IgD-negative memory B cell (primary cell): Measurements from ENCODE around the gene B3GALT5. TPM values are rescaled to one million over a fixed set of nuclear protein-coding genes. Genes with fewer than 3 reads are reported as not detected.
A peak's percentile ranks its signal among the peaks of the same experiment; 100 is the strongest.

Experiments
- H3K27ac Mint-ChIP-seq, 3 donors: one replicate each; pipeline ENCODE4 v1.8.0; 2020 to 2022; ENCODE audit warnings: mild to moderate bottlenecking in 3 of 3, mixed read lengths in 3 of 3, moderate library complexity in 1 of 3
- H3K27me3 Mint-ChIP-seq: one replicate; pipeline ENCODE4 v1.8.0; 2021; ENCODE audit warnings: mixed read lengths
- H3K36me3 Mint-ChIP-seq: one replicate; pipeline ENCODE4 v1.8.0; 2020; ENCODE audit warnings: mild to moderate bottlenecking, mixed read lengths
- H3K4me1 Mint-ChIP-seq, 3 donors: one replicate each; pipeline ENCODE4 v1.8.0; 2020 to 2022; ENCODE audit warnings: mixed read lengths in 3 of 3, mild to moderate bottlenecking in 1 of 3
- H3K4me3 Mint-ChIP-seq, 4 donors: one replicate each; pipeline ENCODE4 v1.8.0; 2020 to 2022; ENCODE audit warnings: mild to moderate bottlenecking in 4 of 4, mixed read lengths in 4 of 4, moderate library complexity in 3 of 4
- H3K9me3 Mint-ChIP-seq, 3 donors: one replicate each; pipeline ENCODE4 v1.8.0; 2020 to 2021; ENCODE audit warnings: mixed read lengths in 3 of 3, mild to moderate bottlenecking in 1 of 3
- polyA plus RNA-seq: library from polyadenylated mRNA; unstranded; fragments of 300-500 nt; fragmentation: Illumina TruSeq; gene quantifications from one replicate; pipeline ENCODE4 v1.2.3, GENCODE V29; 2021

Gene B3GALT5
- polyA plus RNA-seq, 1 donor from 2014 or later, result not detected

GRCh38 chr21:39705849-39706248 is 93.1 kb downstream of the B3GALT5 start:
- H3K9me3 Mint-ChIP-seq, result peaks cover 4 to 12% (median 6%) of the 10 kb centered on the region in 3 donors
- no peaks in the 10 kb centered on the region for H3K36me3 Mint-ChIP-seq
- no peaks in the 10 kb centered on the region for H3K27me3 Mint-ChIP-seq
- H3K4me3 Mint-ChIP-seq, result no peak overlapping the region
- H3K4me1 Mint-ChIP-seq, result no peaks in the 10 kb centered on the region
- H3K27ac Mint-ChIP-seq, result no peak overlapping the region

GRCh38 chr21:39707316-39707715 is 94.6 kb downstream of the B3GALT5 start:
- no peaks in the 10 kb centered on the region for H3K4me1 Mint-ChIP-seq
- H3K9me3 Mint-ChIP-seq, result peaks cover 4 to 12% (median 6%) of the 10 kb centered on the region in 3 donors
- no peak overlapping the region for H3K27ac Mint-ChIP-seq

GRCh38 chr21:39710866-39711265 is 98.1 kb downstream of the B3GALT5 start:
- H3K9me3 Mint-ChIP-seq, result peaks cover 0 to 2% (median 1%) of the 10 kb centered on the region in 3 donors
- no peaks in the 10 kb centered on the region for H3K27me3 Mint-ChIP-seq
- H3K4me1 Mint-ChIP-seq, result no peaks in the 10 kb centered on the region
- H3K36me3 Mint-ChIP-seq, result no peaks in the 10 kb centered on the region
- H3K4me3 Mint-ChIP-seq, result no peak overlapping the region
- no peak overlapping the region for H3K27ac Mint-ChIP-seq

More at GRCh38 chr21:39707316-39707715, 94.6 kb downstream of the B3GALT5 start:
- no peaks in the 10 kb centered on the region for H3K27me3 Mint-ChIP-seq
- no peaks in the 10 kb centered on the region for H3K36me3 Mint-ChIP-seq
- H3K4me3 Mint-ChIP-seq, result no peak overlapping the region

- Mint-ChIP-seq H3K36me3 (no peaks in the 10 kb centered on the region), H3K4me1 (peaks cover 0 to 2% (median 0%) of the 10 kb centered on the region in 3 donors), H3K9me3 (peaks cover 0 to 2% (median 1%) of the 10 kb centered on the region in 3 donors), H3K27ac (no peak overlapping the region), H3K27me3 (peaks cover under 1% of the 10 kb centered on the region), H3K4me3 (no peak overlapping the region)
These were observed 99.5 kb downstream of the B3GALT5 start for GRCh38 chr21:39712273-39712672.

- Mint-ChIP-seq H3K27me3 (peaks cover 2% of the 10 kb centered on the region), H3K4me1 (peaks cover 0 to 2% (median 0%) of the 10 kb centered on the region in 3 donors), H3K36me3 (no peaks in the 10 kb centered on the region), H3K4me3 (no peak overlapping the region), H3K9me3 (peaks cover 0 to 2% (median 1%) of the 10 kb centered on the region in 3 donors), H3K27ac (no peak overlapping the region)
These were observed 100.2 kb downstream of the B3GALT5 start for GRCh38 chr21:39712976-39713375.

GRCh38 chr21:39713905-39714304 is 101.2 kb downstream of the B3GALT5 start:
- peaks cover 0 to 1% (median 0%) of the 10 kb centered on the region in 3 donors for H3K9me3 Mint-ChIP-seq
- H3K27ac Mint-ChIP-seq, result no peak overlapping the region
- H3K27me3 Mint-ChIP-seq, result peaks cover 2% of the 10 kb centered on the region
- H3K4me3 Mint-ChIP-seq, result no peak overlapping the region
- H3K36me3 Mint-ChIP-seq, result no peaks in the 10 kb centered on the region
- H3K4me1 Mint-ChIP-seq, result peaks cover 0 to 2% (median 0%) of the 10 kb centered on the region in 3 donors

- Mint-ChIP-seq H3K36me3 (no peaks in the 10 kb centered on the region), H3K4me1 (peaks cover 0 to 2% (median 0%) of the 10 kb centered on the region in 3 donors), H3K9me3 (peaks cover 0 to 1% (median 0%) of the 10 kb centered on the region in 3 donors), H3K27ac (no peak overlapping the region), H3K27me3 (peaks cover 2% of the 10 kb centered on the region), H3K4me3 (no peak overlapping the region)
These were observed 101.6 kb downstream of the B3GALT5 start for GRCh38 chr21:39714331-39714730.

GRCh38 chr21:39715804-39716397 is 103.2 kb downstream of the B3GALT5 start:
- Mint-ChIP-seq H3K36me3 (no peaks in the 10 kb centered on the region), H3K9me3 (no peaks in the 10 kb centered on the region), H3K27ac (no peak overlapping the region), H3K4me1 (peaks cover 0 to 2% (median 0%) of the 10 kb centered on the region in 3 donors), H3K4me3 (no peak overlapping the region), H3K27me3 (peaks cover 2% of the 10 kb centered on the region)

- Mint-ChIP-seq H3K9me3 (peaks cover 0 to 1% (median 0%) of the 10 kb centered on the region in 3 donors), H3K27ac (no peak overlapping the region), H3K27me3 (peaks cover 2% of the 10 kb centered on the region), H3K36me3 (no peaks in the 10 kb centered on the region), H3K4me1 (peaks cover 0 to 2% (median 0%) of the 10 kb centered on the region in 3 donors), H3K4me3 (no peak overlapping the region)
These were observed 107.5 kb downstream of the B3GALT5 start for GRCh38 chr21:39720126-39720778.

- Mint-ChIP-seq H3K27me3 (peaks cover 2% of the 10 kb centered on the region), H3K27ac (peak overlapping the region in 1 of 3 donors; percentile 39), H3K36me3 (no peaks in the 10 kb centered on the region), H3K4me1 (no peaks in the 10 kb centered on the region), H3K4me3 (no peak overlapping the region), H3K9me3 (peaks cover 0 to 1% (median 0%) of the 10 kb centered on the region in 3 donors)
These were observed 109.1 kb downstream of the B3GALT5 start for GRCh38 chr21:39721885-39722284.

Other genes with a start within 250 kb of the B3GALT5 start
- not detected for gene LCA5L, start 167.2 kb upstream of the B3GALT5 start, polyA plus RNA-seq
- gene SH3BGR, start 161.0 kb upstream of the B3GALT5 start, polyA plus RNA-seq, result 1.5 TPM
- gene IGSF5, start 132.2 kb downstream of the B3GALT5 start, polyA plus RNA-seq, result not detected